GM21390 (cell line): Measurements from ENCODE around the gene SLF2.
A peak's percentile ranks its signal among the peaks of the same experiment; 100 is the strongest.

ENCODE experiments used
- ATAC-seq: cut with Tn5 transposase; IDR thresholded peaks from one replicate; pipeline ENCODE4 v1.9.1; 2021; ENCODE audit not compliant: unreplicated experiment

SLF2 gene

GRCh38 chr10:100912605-100913469, at the start of gene SLF2:
Gene SLF2, plus strand, starts transcription at chr10:100912963. Its CDS starts 148 bp downstream, at chr10:100913111.
- peak; percentile 93 for ATAC-seq

- no peak for ATAC-seq
Observed at GRCh38 chr10:100863433-100863832, 49.3 kb upstream of the SLF2 start.

GRCh38 chr10:100864036-100864885, 48.5 kb upstream of the SLF2 start:
- ATAC-seq: no peak

- ATAC-seq: no peak
Observed at GRCh38 chr10:100864978-100865377, 47.8 kb upstream of the SLF2 start.

GRCh38 chr10:100866010-100866409, 46.8 kb upstream of the SLF2 start:
- no peak for ATAC-seq

GRCh38 chr10:100866575-100867098, 46.1 kb upstream of the SLF2 start:
- no peak for ATAC-seq

GRCh38 chr10:100867261-100867963, 45.4 kb upstream of the SLF2 start:
- ATAC-seq: no peak

- no peak for ATAC-seq
Observed at GRCh38 chr10:100868382-100868781, 44.4 kb upstream of the SLF2 start.

GRCh38 chr10:100869399-100869798, 43.4 kb upstream of the SLF2 start:
- no peak for ATAC-seq

GRCh38 chr10:100872034-100872791, 40.5 kb upstream of the SLF2 start:
- ATAC-seq: no peak

- ATAC-seq: no peak
Observed at GRCh38 chr10:100873146-100873826, 39.5 kb upstream of the SLF2 start.

GRCh38 chr10:100873827-100874326, 38.9 kb upstream of the SLF2 start:
- ATAC-seq: no peak

- no peak for ATAC-seq
Observed at GRCh38 chr10:100874702-100875483, 37.9 kb upstream of the SLF2 start.

GRCh38 chr10:100875484-100876166, 37.1 kb upstream of the SLF2 start:
- ATAC-seq: no peak

- no peak for ATAC-seq
Observed at GRCh38 chr10:100876585-100877460, 35.9 kb upstream of the SLF2 start.

- no peak for ATAC-seq
Observed at GRCh38 chr10:100877461-100877850, 35.3 kb upstream of the SLF2 start.

- ATAC-seq: no peak
Observed at GRCh38 chr10:100878291-100878910, 34.4 kb upstream of the SLF2 start.
